GM12873 (cell line): ENCODE results near the gene LYPD6B.

ENCODE experiments used
- TF ChIP-seq, protein P1 (sequence below): IDR thresholded peaks from 2 replicates; pipeline ENCODE4 v1.5.1; 2012; ENCODE audit warnings: low read depth, mild to moderate bottlenecking, moderate library complexity, low read length, control low read depth; ENCODE audit not compliant: insufficient read depth; ENCODE audit errors: missing control alignments

Gene LYPD6B

DNA sequence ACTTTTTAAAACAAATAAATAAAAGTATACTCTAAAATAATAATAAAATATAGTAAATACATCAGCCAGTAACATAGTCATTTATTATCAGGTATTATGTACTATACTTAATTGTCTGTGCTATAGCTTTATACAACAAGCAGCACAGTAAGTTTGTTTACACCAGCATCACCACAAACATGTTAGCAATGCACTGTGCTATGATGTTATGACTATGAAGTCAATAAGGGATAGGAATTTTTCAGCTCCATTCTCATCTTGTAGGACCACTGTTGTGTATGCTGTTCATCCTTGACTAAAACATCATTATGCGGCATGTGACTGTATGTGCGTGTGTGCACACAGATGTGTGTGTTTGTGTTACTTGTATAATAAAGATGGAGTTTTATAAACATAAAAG lies 137.5 kb downstream of the LYPD6B start:
- TF ChIP-seq, protein P1, sequence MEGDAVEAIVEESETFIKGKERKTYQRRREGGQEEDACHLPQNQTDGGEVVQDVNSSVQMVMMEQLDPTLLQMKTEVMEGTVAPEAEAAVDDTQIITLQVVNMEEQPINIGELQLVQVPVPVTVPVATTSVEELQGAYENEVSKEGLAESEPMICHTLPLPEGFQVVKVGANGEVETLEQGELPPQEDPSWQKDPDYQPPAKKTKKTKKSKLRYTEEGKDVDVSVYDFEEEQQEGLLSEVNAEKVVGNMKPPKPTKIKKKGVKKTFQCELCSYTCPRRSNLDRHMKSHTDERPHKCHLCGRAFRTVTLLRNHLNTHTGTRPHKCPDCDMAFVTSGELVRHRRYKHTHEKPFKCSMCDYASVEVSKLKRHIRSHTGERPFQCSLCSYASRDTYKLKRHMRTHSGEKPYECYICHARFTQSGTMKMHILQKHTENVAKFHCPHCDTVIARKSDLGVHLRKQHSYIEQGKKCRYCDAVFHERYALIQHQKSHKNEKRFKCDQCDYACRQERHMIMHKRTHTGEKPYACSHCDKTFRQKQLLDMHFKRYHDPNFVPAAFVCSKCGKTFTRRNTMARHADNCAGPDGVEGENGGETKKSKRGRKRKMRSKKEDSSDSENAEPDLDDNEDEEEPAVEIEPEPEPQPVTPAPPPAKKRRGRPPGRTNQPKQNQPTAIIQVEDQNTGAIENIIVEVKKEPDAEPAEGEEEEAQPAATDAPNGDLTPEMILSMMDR, result no peak

DNA sequence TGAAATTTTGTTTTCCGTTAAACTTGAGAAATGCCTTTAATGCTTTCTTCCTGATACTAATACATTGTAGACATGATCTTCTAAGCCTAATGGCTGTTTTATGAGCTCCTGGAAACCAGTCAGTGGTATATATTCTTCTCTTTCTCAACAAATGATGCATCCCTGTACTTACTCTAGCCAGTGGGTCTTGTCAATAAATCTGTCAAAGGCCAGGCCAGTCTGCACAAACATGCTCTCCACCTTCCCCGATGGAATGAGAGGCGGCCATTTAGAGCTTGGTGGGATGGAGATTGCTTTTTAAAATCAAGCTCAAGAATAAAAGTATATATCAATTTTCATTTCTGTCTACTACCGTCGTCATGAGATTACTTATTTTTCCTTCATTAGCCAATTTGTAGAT lies 140.1 kb downstream of the LYPD6B start:
- TF ChIP-seq, protein P1, result no peak

DNA sequence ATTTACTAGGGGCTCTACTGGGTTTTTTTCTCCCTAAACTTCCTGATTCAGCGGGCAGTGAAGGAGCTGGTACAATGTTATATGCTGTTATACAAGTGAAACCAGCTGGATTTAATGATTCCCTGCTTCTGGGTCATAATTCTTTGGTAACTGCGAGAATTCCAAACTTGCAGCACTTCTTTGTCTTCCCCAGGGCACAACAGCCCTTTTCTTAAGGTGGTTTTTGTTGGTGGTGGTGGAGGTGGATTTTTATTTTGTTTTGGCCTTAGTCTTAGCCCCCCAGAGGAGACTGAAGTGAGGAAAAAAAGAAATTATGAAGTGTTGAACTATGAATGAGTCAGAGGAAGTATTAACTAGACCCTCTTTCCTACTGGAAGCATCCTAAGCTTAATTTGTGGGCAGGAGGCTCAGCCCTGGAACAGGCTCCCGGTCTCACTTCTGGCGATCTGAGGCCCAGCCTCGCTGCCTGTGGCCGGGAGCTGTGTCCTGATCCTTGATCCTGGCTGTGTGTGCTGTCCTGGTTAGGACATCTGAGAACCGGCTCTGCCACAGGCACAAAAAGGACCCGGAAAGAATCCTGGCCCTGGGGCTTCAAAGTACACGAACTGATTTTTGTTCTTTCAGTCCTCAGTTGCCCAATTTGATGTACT lies 141.9 kb downstream of the LYPD6B start:
- TF ChIP-seq, protein P1, result no peak

DNA sequence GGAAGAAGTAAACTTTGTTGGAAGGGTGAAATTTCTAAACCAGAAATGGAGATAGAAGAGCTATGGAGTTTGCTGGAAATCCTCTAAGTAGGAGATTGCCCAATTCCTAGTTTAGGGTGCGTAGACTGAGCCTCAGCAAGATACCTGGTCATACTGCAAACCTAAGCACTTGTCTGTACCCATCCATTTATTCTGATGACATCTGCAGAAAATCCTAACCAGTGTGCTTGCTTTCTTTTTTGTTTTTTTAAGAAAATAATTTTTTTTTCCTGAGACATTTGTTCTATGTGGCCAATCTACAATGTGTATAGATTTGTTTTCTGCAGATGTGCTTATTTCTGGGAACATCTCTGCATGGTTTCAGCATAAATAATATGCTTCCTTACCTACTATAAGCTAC lies 144.7 kb downstream of the LYPD6B start:
- TF ChIP-seq, protein P1, result no peak

DNA sequence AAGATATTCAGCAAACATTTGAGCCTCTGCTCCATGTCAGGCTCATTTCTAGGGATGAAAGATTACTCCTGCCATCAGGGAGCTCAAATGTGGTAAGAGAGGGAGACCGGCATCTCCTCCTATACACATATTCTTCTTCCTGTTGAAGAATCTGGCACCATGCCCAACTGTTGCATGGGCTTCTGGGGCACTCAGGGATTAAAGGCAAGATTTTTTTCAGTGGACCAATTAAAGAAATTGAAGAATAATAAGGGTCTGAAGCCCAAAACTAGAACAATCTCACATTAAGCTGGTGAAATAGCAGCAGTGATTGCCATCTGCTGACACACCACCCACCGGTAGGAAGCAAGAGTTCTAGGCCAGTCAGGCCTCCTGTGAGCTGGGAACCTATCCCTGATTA lies 146.5 kb downstream of the LYPD6B start:
- TF ChIP-seq, protein P1, result no peak

DNA sequence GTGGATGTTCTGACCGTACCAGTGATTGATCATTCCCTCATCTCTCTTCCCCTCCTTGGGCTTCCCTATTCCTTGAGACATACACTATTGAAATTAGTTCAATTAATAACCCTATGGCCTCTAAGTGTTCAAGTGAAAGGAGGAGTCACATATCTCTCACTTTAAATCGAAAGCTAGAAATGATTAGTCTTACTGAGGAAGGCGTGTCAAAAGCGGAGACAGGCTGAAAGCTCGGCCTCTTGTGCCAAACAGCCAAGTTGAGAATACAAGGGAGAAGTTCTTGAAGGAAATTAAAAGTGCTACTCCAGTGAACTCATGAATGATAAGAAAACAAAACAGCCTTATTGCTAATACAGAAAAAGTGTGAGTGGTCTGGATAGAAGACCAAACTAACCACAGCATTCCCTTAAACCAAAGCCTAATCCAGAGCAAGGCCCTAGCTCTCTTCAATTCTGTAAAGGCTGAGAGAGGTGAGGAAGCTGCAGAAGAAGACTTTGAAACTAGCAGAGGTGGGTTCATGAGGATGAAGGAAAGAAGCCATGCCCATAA lies 147.5 kb downstream of the LYPD6B start:
- TF ChIP-seq, protein P1, result no peak

DNA sequence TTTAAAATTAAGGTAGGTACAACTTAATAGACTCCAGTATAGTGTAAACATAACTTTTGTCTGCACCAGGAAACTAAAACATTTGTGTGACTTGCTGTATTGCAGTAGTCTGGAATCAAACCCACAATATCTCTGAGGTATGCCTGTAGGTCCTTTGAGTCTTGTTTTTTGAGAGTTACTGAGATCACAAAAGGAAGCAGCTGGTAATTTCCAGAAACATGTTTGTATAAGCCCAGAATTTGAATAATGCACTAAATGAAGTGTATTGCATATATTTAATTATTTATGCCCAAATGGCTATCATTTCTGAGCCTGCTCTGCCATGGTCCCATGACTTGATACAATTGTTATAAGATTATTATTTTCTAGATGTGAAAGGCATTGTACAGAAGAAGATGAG lies 148.6 kb downstream of the LYPD6B start:
- TF ChIP-seq, protein P1, result no peak
